IMR-90 (cell line): ENCODE measurements around the gene KCTD18. TPM values are rescaled to one million over a fixed set of nuclear protein-coding genes. Genes with fewer than 3 reads are reported as not detected.
A peak's percentile ranks its signal among the peaks of the same experiment; 100 is the strongest.

ENCODE experiments used
- ATAC-seq: fragments of 200-7000 bp; cut with Tn5 transposase; 2 replicates; pipeline ENCODE4 v1.9.1; 2020; ENCODE audit warnings: low read depth, mild to moderate bottlenecking, moderate library complexity
- BruUV-seq: library from RNA; stranded (reverse); fragments of 400-500 nt; replicated peaks from 2 replicates; lab custom pipeline; 2021; lab: Mats Ljungman, UMichigan
- CTCF ChIA-PET: fragments of 300-600 bp; formaldehyde crosslinking; extraction: SDS; loops from one replicate; lab custom pipeline; 2021; ENCODE audit warnings: antibody characterized with exemption; lab: Yijun Ruan, JAX
- POLR2A ChIA-PET: fragments of 300-600 bp; sonication (Branson Sonifier 250); formaldehyde crosslinking; loops from one replicate; lab custom pipeline; 2022; ENCODE audit warnings: antibody characterized with exemption; ENCODE audit not compliant: unreplicated experiment; lab: Charles Lee
- DNase-seq: peaks from one replicate; pipeline ENCODE4 v3.0.0; 2013
- H2AFZ ChIP-seq: replicated peaks from 2 replicates; pipeline ENCODE3; 2013; ENCODE audit warnings: low read length, mild to moderate bottlenecking; ENCODE audit not compliant: poor library complexity
- H2AK5ac ChIP-seq: 2 replicates; pipeline ENCODE4 v1.6.1; 2013; ENCODE audit warnings: low read depth, low read length, inconsistent platforms
- H2AK9ac ChIP-seq: replicated peaks from 2 replicates; pipeline ENCODE3; 2013; ENCODE audit warnings: mild to moderate bottlenecking, low read depth, low read length, moderate library complexity; ENCODE audit not compliant: poor library complexity
- H2BK120ac ChIP-seq: 2 replicates; pipeline ENCODE4 v1.6.1; 2013; ENCODE audit warnings: low read depth, low read length, inconsistent platforms
- H2BK15ac ChIP-seq: 3 replicates; pipeline ENCODE4 v1.6.1; 2013; ENCODE audit warnings: low read depth, low read length, inconsistent platforms
- H2BK20ac ChIP-seq: 2 replicates; pipeline ENCODE4 v1.6.1; 2013; ENCODE audit warnings: low read depth, mild to moderate bottlenecking, inconsistent platforms, low read length, moderate library complexity
- H2BK5ac ChIP-seq: 2 replicates; pipeline ENCODE4 v1.6.1; 2013; ENCODE audit warnings: mild to moderate bottlenecking, low read depth, low read length, inconsistent platforms; ENCODE audit not compliant: poor library complexity, severe bottlenecking
- H3K14ac ChIP-seq: replicated peaks from 2 replicates; pipeline ENCODE4 v1.6.1; 2013; ENCODE audit warnings: low read depth, low read length, inconsistent platforms
- H3K18ac ChIP-seq: 2 replicates; pipeline ENCODE4 v1.6.1; 2013; ENCODE audit warnings: low read depth, low read length, control low read depth
- H3K23ac ChIP-seq: 2 replicates; pipeline ENCODE4 v1.6.1; 2013; ENCODE audit warnings: low read depth, low read length, inconsistent platforms
- H3K27ac ChIP-seq: 2 replicates; pipeline ENCODE4 v1.5.1; 2013; ENCODE audit warnings: mild to moderate bottlenecking, control low read depth, low read length; ENCODE audit not compliant: insufficient read depth
- H3K27me3 ChIP-seq: 2 replicates; pipeline ENCODE4 v1.6.1; 2013; ENCODE audit warnings: low read length; ENCODE audit not compliant: control insufficient read depth, insufficient read depth
- H3K36me3 ChIP-seq: 2 replicates; pipeline ENCODE4 v1.6.1; 2013; ENCODE audit warnings: low read length, mixed read lengths; ENCODE audit not compliant: control insufficient read depth, insufficient read depth
- H3K4ac ChIP-seq: 2 replicates; pipeline ENCODE4 v1.6.1; 2013; ENCODE audit warnings: low read depth, low read length, inconsistent platforms
- H3K4me1 ChIP-seq: 2 replicates; pipeline ENCODE4 v1.6.1; 2013; ENCODE audit warnings: low read length, mixed read lengths; ENCODE audit not compliant: control insufficient read depth, insufficient read depth
- H3K4me2 ChIP-seq: 2 replicates; pipeline ENCODE4 v1.6.1; 2013; ENCODE audit warnings: low read depth, mild to moderate bottlenecking, control low read depth, low read length, moderate library complexity
- H3K4me3 ChIP-seq: 2 replicates; pipeline ENCODE4 v1.5.1; 2013; ENCODE audit warnings: low read depth, mild to moderate bottlenecking, control low read depth, low read length, moderate library complexity; ENCODE audit not compliant: insufficient read depth
- H3K56ac ChIP-seq: 2 replicates; pipeline ENCODE4 v1.6.1; 2013; ENCODE audit warnings: low read length, inconsistent platforms; ENCODE audit not compliant: insufficient read depth; ENCODE audit errors: extremely low read depth
- H3K79me1 ChIP-seq, 2 experiments: 2 replicates each; pipeline ENCODE4 v1.6.1; 2013; ENCODE audit warnings: low read length in 2 of 2, inconsistent platforms in 1 of 2, low read depth in 1 of 2
- H3K9ac ChIP-seq: 2 replicates; pipeline ENCODE4 v1.6.1; 2013; ENCODE audit warnings: low read depth, low read length, control low read depth
- H3K9me1 ChIP-seq: 2 replicates; pipeline ENCODE4 v1.6.1; 2013; ENCODE audit warnings: low read length, inconsistent platforms; ENCODE audit not compliant: insufficient read depth
- H3K9me3 ChIP-seq: 2 replicates; pipeline ENCODE4 v1.6.1; 2013; ENCODE audit warnings: low read length; ENCODE audit not compliant: control insufficient read depth, insufficient read depth
- H4K20me1 ChIP-seq: 2 replicates; pipeline ENCODE4 v1.6.1; 2013; ENCODE audit warnings: low read length, inconsistent platforms; ENCODE audit not compliant: insufficient read depth
- H4K5ac ChIP-seq: 2 replicates; pipeline ENCODE4 v1.6.1; 2013; ENCODE audit warnings: mild to moderate bottlenecking, low read depth, low read length, control low read depth
- H4K8ac ChIP-seq, 2 experiments: 2 replicates each; pipeline ENCODE4 v1.6.1; 2013; ENCODE audit warnings: low read depth in 2 of 2, low read length in 2 of 2, control low read depth in 1 of 2, inconsistent platforms in 1 of 2
- H4K91ac ChIP-seq: 2 replicates; pipeline ENCODE4 v1.6.1; 2013; ENCODE audit warnings: low read depth, low read length, inconsistent platforms; ENCODE audit not compliant: insufficient read depth
- BHLHE40 ChIP-seq: fragments of 150-350 bp; IDR thresholded peaks from 2 replicates; pipeline ENCODE4 v1.6.1; 2016; ENCODE audit warnings: mild to moderate bottlenecking, low read depth, low read length
- CEBPB ChIP-seq: IDR thresholded peaks from 2 replicates; pipeline ENCODE4 v1.6.1; 2012; ENCODE audit warnings: low read depth, low read length, improper control_type of control experiment
- ELK1 ChIP-seq: fragments of 150-350 bp; IDR thresholded peaks from 2 replicates; pipeline ENCODE4 v1.6.1; 2016; ENCODE audit warnings: low read depth, mild to moderate bottlenecking, low read length, moderate library complexity, borderline replicate concordance
- FOS ChIP-seq: fragments of 150-350 bp; IDR thresholded peaks from 2 replicates; pipeline ENCODE4 v1.6.1; 2016; ENCODE audit warnings: low read depth, low read length
- MAFK ChIP-seq: IDR thresholded peaks from 2 replicates; pipeline ENCODE4 v1.6.1; 2012; ENCODE audit warnings: low read depth, low read length, improper control_type of control experiment
- MXI1 ChIP-seq: IDR thresholded peaks from 2 replicates; pipeline ENCODE4 v1.6.1; 2012; ENCODE audit warnings: low read depth, mild to moderate bottlenecking, low read length, moderate library complexity, borderline replicate concordance
- POLR2A ChIP-seq: IDR thresholded peaks from 2 replicates; pipeline ENCODE4 v1.6.1; 2012; ENCODE audit warnings: mild to moderate bottlenecking, low read depth, low read length
- RCOR1 ChIP-seq: IDR thresholded peaks from 2 replicates; pipeline ENCODE4 v1.6.1; 2012; ENCODE audit warnings: mild to moderate bottlenecking, low read length, improper control_type of control experiment; ENCODE audit not compliant: insufficient replicate concordance
- WGBS, 2 experiments: methylation state at CpG; one replicate each; pipeline versions ENCODE4 v1.1.5 to v1.1.7; 2013; ENCODE audit warnings: missing lambda C conversion rate in 2 of 2; ENCODE audit not compliant: insufficient read length in 1 of 2; ENCODE audit errors: extremely low coverage in 2 of 2; 5-methylcytosine and 5-hydroxymethylcytosine counted together
- dilution Hi-C: fragments of 300-500 bp; cut with HindIII; formaldehyde crosslinking; loops from one replicate; pipeline ENCODE4 v1.14.3; 2018; ENCODE audit warnings: low sequenced_read_pairs; ENCODE audit not compliant: unreplicated experiment
- in situ Hi-C: fragments of 300-500 bp; cut with MboI; formaldehyde crosslinking; loops from 3 replicates; pipeline ENCODE4 v1.14.3; 2019; ENCODE audit warnings: low sequenced_read_pairs, inconsistent platforms, mixed read lengths
- intact Hi-C: fragments of 100-400 bp; cut with micrococcal nuclease; formaldehyde crosslinking; loops from 2 replicates; pipeline ENCODE4 v1.10.0; 2022
- polyA plus RNA-seq, 3 experiments: library from polyadenylated mRNA; depleted of rRNA; stranded (reverse); fragments of >200 nt; gene quantifications; 2 replicates each; pipeline ENCODE4 v1.2.3, GENCODE V29; 2012; ENCODE audit warnings: low replicate concordance in 1 of 3
- total RNA-seq: library from RNA; depleted of rRNA; stranded (reverse); fragments of >200 nt; gene quantifications from 2 replicates; pipeline ENCODE4 v1.2.3, GENCODE V29; 2012

The KCTD18 gene
- total and polyA plus RNA-seq, 2 of the 4 experiments (the other 2 are of a cell fraction), result 6.7 to 10.4 TPM

- peaks cover 7 to 31% of the 10 kb centered on the region in 2 experiments; a peak in 3 of 4 replicates for H3K79me1 ChIP-seq
- peak overlapping the region; percentile 75 for H4K91ac ChIP-seq
- intact Hi-C loops, result loop anchor here (1.0 to 5.0 kb wide), 3 partner anchors 171 to 232 kb away; no protein-coding TSS in a partner anchor
- peak overlapping the region; percentile 66 for H3K14ac ChIP-seq
- H3K27me3 ChIP-seq, result no peaks in the 10 kb centered on the region
- no TSS peak for BruUV-seq
- H2BK20ac ChIP-seq, result peak overlapping the region; percentile 61
- H3K4me3 ChIP-seq, result no peak overlapping the region
- H3K27ac ChIP-seq, result peak overlapping the region; percentile 93
- DNase-seq (peak; percentile 87), ATAC-seq (peak; percentile 74)
- 0 out of 2 replicates have a peak overlapping the region, but pooled peaks have one; percentile 6 for H2AK5ac ChIP-seq
- peak overlapping the region; percentile 89 for H2BK5ac ChIP-seq
- H2BK15ac ChIP-seq, result peak overlapping the region; percentile 88; the same call in 2 of the 3 replicates
- H2AK9ac ChIP-seq, result peak overlapping the region; percentile 13
- peaks cover 13% of the 10 kb centered on the region for H3K4me1 ChIP-seq
- H3K18ac ChIP-seq, result peak overlapping the region; percentile 90
- peak overlapping the region; percentile 38 for H3K4me2 ChIP-seq
- peak overlapping the region; percentile 59 to 69 for H4K8ac ChIP-seq
- in situ Hi-C loops, result loop anchor here (5.0 kb wide), 1 partner anchor 502 kb away; no protein-coding TSS in a partner anchor
- dilution Hi-C loops, result no loop called here
- H3K36me3 ChIP-seq, result peaks cover 37% of the 10 kb centered on the region
- H3K56ac ChIP-seq, result peak overlapping the region; percentile 68
- ChIA-PET CTCF (interaction anchor here (0.6 kb wide), 3 partner anchors 207 to 506 kb away, joined by 3 to 6 read pairs (median 4); no protein-coding TSS in a partner anchor), POLR2A (no interaction called here)
- H2AFZ ChIP-seq, result peak overlapping the region; percentile 24
- H2BK120ac ChIP-seq, result peak overlapping the region; percentile 82
- WGBS, 2 experiments, result 0% methylated on average over 3 of the region's 8 CpGs; no CpG with 5 or more reads in 1 of the 2 experiments
- H3K4ac ChIP-seq, result peak overlapping the region; percentile 67
- peak overlapping the region; percentile 72 for H4K5ac ChIP-seq
- TF ChIP-seq POLR2A (no peak), MXI1 (no peak), ELK1 (no peak), FOS (peak; percentile 62), BHLHE40 (no peak), MAFK (peak; percentile 66), RCOR1 (no peak), CEBPB (peak; percentile 58)
- H3K9me1 ChIP-seq, result peaks cover 11% of the 10 kb centered on the region
- H3K9ac ChIP-seq, result peak overlapping the region; percentile 59
- H3K23ac ChIP-seq, result peak overlapping the region; percentile 36
- no peaks in the 10 kb centered on the region for H3K9me3 ChIP-seq
- no peaks in the 10 kb centered on the region for H4K20me1 ChIP-seq
Measured at GRCh38 chr2:200479692-200480265, 30.1 kb downstream of the KCTD18 start.
